H9 (cell line): ENCODE results near the gene NFX1. TPM values are rescaled to one million over a fixed set of nuclear protein-coding genes. Genes with fewer than 3 reads are reported as not detected.

Experiments
- DNase-seq: peaks from one replicate; pipeline ENCODE4 v3.0.0-alpha.2; 2017
- H2AFZ ChIP-seq: one replicate; pipeline ENCODE4 v1.6.1; 2013; ENCODE audit warnings: mild to moderate bottlenecking, low read length, control low read depth, moderate library complexity
- H2AK5ac ChIP-seq: 2 replicates; pipeline ENCODE4 v1.6.1; 2013; ENCODE audit warnings: low read length, control low read depth, mixed read lengths; ENCODE audit not compliant: insufficient read length
- H2BK120ac ChIP-seq: one replicate; pipeline ENCODE4 v1.6.1; 2013; ENCODE audit warnings: low read depth, mild to moderate bottlenecking, low read length, control low read depth, inconsistent platforms; ENCODE audit not compliant: poor library complexity, severe bottlenecking
- H2BK12ac ChIP-seq: 2 replicates; pipeline ENCODE4 v1.6.1; 2013; ENCODE audit warnings: low read length, control low read depth, mixed read lengths, low read depth; ENCODE audit not compliant: insufficient read length
- H2BK15ac ChIP-seq: 2 replicates; pipeline ENCODE4 v1.6.1; 2013; ENCODE audit warnings: low read depth, low read length, control low read depth
- H2BK20ac ChIP-seq: one replicate; pipeline ENCODE4 v1.6.1; 2013; ENCODE audit warnings: low read depth, mild to moderate bottlenecking, low read length, control low read depth, inconsistent platforms; ENCODE audit not compliant: poor library complexity, severe bottlenecking
- H2BK5ac ChIP-seq: 2 replicates; pipeline ENCODE4 v1.6.1; 2013; ENCODE audit warnings: low read length, control low read depth, mixed read lengths; ENCODE audit not compliant: insufficient read length
- H3K14ac ChIP-seq: 2 replicates; pipeline ENCODE4 v1.6.1; 2013; ENCODE audit warnings: low read length, control low read depth; ENCODE audit not compliant: insufficient read depth
- H3K18ac ChIP-seq: 2 replicates; pipeline ENCODE4 v1.6.1; 2013; ENCODE audit warnings: low read depth, mild to moderate bottlenecking, mixed read lengths, low read length, control low read depth; ENCODE audit not compliant: insufficient read length
- H3K23ac ChIP-seq: 2 replicates; pipeline ENCODE4 v1.6.1; 2013; ENCODE audit warnings: low read length, control low read depth, mixed read lengths, low read depth; ENCODE audit not compliant: insufficient read length
- H3K23me2 ChIP-seq: 2 replicates; pipeline ENCODE4 v1.6.1; 2013; ENCODE audit warnings: low read depth, mild to moderate bottlenecking, mixed read lengths, low read length, control low read depth; ENCODE audit not compliant: insufficient read length, poor library complexity, severe bottlenecking
- H3K27ac ChIP-seq: 2 replicates; pipeline ENCODE4 v1.5.1; 2013; ENCODE audit warnings: low read length, control low read depth, mixed read lengths, low read depth; ENCODE audit not compliant: insufficient read length
- H3K27me3 ChIP-seq: 2 replicates; pipeline ENCODE4 v1.6.1; 2013; ENCODE audit warnings: low read length, control low read depth, inconsistent platforms; ENCODE audit not compliant: insufficient read depth
- H3K4ac ChIP-seq: 2 replicates; pipeline ENCODE4 v1.6.1; 2013; ENCODE audit warnings: low read depth, mild to moderate bottlenecking, control low read depth, inconsistent platforms, low read length, moderate library complexity
- H3K4me1 ChIP-seq: 2 replicates; pipeline ENCODE4 v1.6.1; 2013; ENCODE audit warnings: low read length, control low read depth, inconsistent platforms; ENCODE audit not compliant: insufficient read depth
- H3K4me2 ChIP-seq: 2 replicates; pipeline ENCODE4 v1.6.1; 2013; ENCODE audit warnings: low read length, control low read depth, mixed read lengths; ENCODE audit not compliant: insufficient read length, insufficient read depth
- H3K56ac ChIP-seq: 2 replicates; pipeline ENCODE4 v1.6.1; 2013; ENCODE audit warnings: low read depth, mild to moderate bottlenecking, mixed read lengths, low read length, control low read depth; ENCODE audit not compliant: insufficient read length
- H3K79me1 ChIP-seq: 2 replicates; pipeline ENCODE4 v1.6.1; 2013; ENCODE audit warnings: low read depth, mild to moderate bottlenecking, moderate library complexity, low read length, control low read depth, inconsistent platforms; ENCODE audit not compliant: insufficient read depth, poor library complexity, severe bottlenecking
- H3K79me2 ChIP-seq: 2 replicates; pipeline ENCODE4 v1.6.1; 2013; ENCODE audit warnings: low read length, control low read depth, inconsistent platforms; ENCODE audit not compliant: insufficient read depth
- H3K9ac ChIP-seq: 2 replicates; pipeline ENCODE4 v1.6.1; 2013; ENCODE audit warnings: low read length, control low read depth, mixed read lengths; ENCODE audit not compliant: insufficient read length; ENCODE audit errors: extremely low read depth
- H3K9me3 ChIP-seq: one replicate; pipeline ENCODE4 v1.6.1; 2013; ENCODE audit warnings: low read depth, low read length, inconsistent platforms; ENCODE audit not compliant: control insufficient read depth
- H3T11ph ChIP-seq: one replicate; pipeline ENCODE4 v1.6.1; 2013; ENCODE audit warnings: mild to moderate bottlenecking, low read length, control low read depth, inconsistent platforms
- H4K20me1 ChIP-seq: one replicate; pipeline ENCODE4 v1.6.1; 2013; ENCODE audit not compliant: control insufficient read depth, insufficient read length, insufficient read depth
- H4K5ac ChIP-seq: 2 replicates; pipeline ENCODE4 v1.6.1; 2013; ENCODE audit warnings: low read depth, mild to moderate bottlenecking, mixed read lengths, low read length, control low read depth; ENCODE audit not compliant: insufficient read length
- H4K8ac ChIP-seq: replicated peaks from 2 replicates; pipeline ENCODE4 v1.6.1; 2013; ENCODE audit warnings: low read length, control low read depth, mixed read lengths, low read depth; ENCODE audit not compliant: insufficient read length
- H4K91ac ChIP-seq: 2 replicates; pipeline ENCODE4 v1.6.1; 2013; ENCODE audit warnings: low read depth, mild to moderate bottlenecking, moderate library complexity, mixed read lengths, low read length, control low read depth; ENCODE audit not compliant: insufficient read length
- H3K27ac Mint-ChIP-seq, 3 experiments: 2 replicates in 2 of 3; 3 replicates in 1 of 3; pipeline ENCODE4 v1.8.0; 2020 to 2021; ENCODE audit warnings: mixed read lengths in 3 of 3, mild to moderate bottlenecking in 1 of 3, moderate library complexity in 1 of 3
- H3K27me3 Mint-ChIP-seq: 2 replicates; pipeline ENCODE4 v1.8.0; 2021; ENCODE audit warnings: low read depth, mild to moderate bottlenecking, moderate library complexity, mixed read lengths
- H3K36me3 Mint-ChIP-seq, 3 experiments: 2 replicates in 2 of 3; 3 replicates in 1 of 3; pipeline ENCODE4 v1.8.0; 2020 to 2021; ENCODE audit warnings: low read depth in 3 of 3, mixed read lengths in 3 of 3; ENCODE audit not compliant: insufficient read depth in 1 of 3
- H3K4me1 Mint-ChIP-seq, 2 experiments: 2 replicates each; pipeline ENCODE4 v1.8.0; 2020; ENCODE audit warnings: mixed read lengths in 2 of 2
- H3K4me3 Mint-ChIP-seq, 2 experiments: 2 replicates in 1 of 2; 3 replicates in 1 of 2; pipeline ENCODE4 v1.8.0; 2020 to 2021; ENCODE audit warnings: mild to moderate bottlenecking in 2 of 2, mixed read lengths in 2 of 2, moderate library complexity in 1 of 2
- H3K9me3 Mint-ChIP-seq, 2 experiments: 2 replicates in 1 of 2; 3 replicates in 1 of 2; pipeline ENCODE4 v1.8.0; 2020; ENCODE audit warnings: mild to moderate bottlenecking in 2 of 2, mixed read lengths in 2 of 2, moderate library complexity in 1 of 2
- CTCF ChIP-seq: fragments of 200-600 bp; sonication (generic); conservative IDR thresholded peaks from 3 replicates; pipeline ENCODE4 v1.8.0; 2021; ENCODE audit warnings: antibody characterized with exemption, mild to moderate bottlenecking
- WGBS: extraction: QIAGEN DNeasy Blood & Tissue Kit; methylation state at CpG from one replicate; pipeline ENCODE4 v1.1.7; 2013; ENCODE audit warnings: missing lambda C conversion rate, low lambda C conversion rate, mixed read lengths; ENCODE audit not compliant: insufficient read length; ENCODE audit errors: extremely low coverage; 5-methylcytosine and 5-hydroxymethylcytosine counted together
- total RNA-seq: library from RNA; stranded (reverse); gene quantifications from 2 replicates; pipeline ENCODE4 v1.2.1, GENCODE V29; 2021

The NFX1 gene
- total RNA-seq, 1 experiment from 2014 or later, result 35.1 TPM

- H2BK15ac ChIP-seq, result no peak overlapping the region
- no CpG with 5 or more reads among the region's 1 CpG for WGBS
These were observed 39.8 kb upstream of the NFX1 start for GRCh38 chr9:33250458-33250995.

More at GRCh38 chr9:33250458-33250995, 39.8 kb upstream of the NFX1 start:
- H4K5ac ChIP-seq, result no peak overlapping the region
- no peak overlapping the region for H2BK12ac ChIP-seq
- H3K23ac ChIP-seq, result no peak overlapping the region
- H2BK5ac ChIP-seq, result no peak overlapping the region
- no peaks in the 10 kb centered on the region for H3K79me1 ChIP-seq
- H3K4me1 ChIP-seq, result no peaks in the 10 kb centered on the region
- no peak overlapping the region for H3K56ac ChIP-seq
- no peak overlapping the region for H3K14ac ChIP-seq
- no peak overlapping the region for H2BK120ac ChIP-seq
- H3T11ph ChIP-seq, result no peak overlapping the region
- Mint-ChIP-seq H3K4me3 (no peak overlapping the region), H3K4me1 (no peaks in the 10 kb centered on the region), H3K36me3 (peaks cover 22 to 46% (median 24%) of the 10 kb centered on the region in 3 experiments), H3K27me3 (no peaks in the 10 kb centered on the region), H3K9me3 (no peaks in the 10 kb centered on the region; a peak in 1 of 5 replicates), H3K27ac (peak overlapping the region in 1 of 3 experiments; percentile 14; a peak in 1 of 7 replicates)
- no peaks in the 10 kb centered on the region for H3K27me3 ChIP-seq
- DNase-seq, result no peak
- H4K20me1 ChIP-seq, result no peaks in the 10 kb centered on the region
- TF ChIP-seq CTCF, result no peak
- H3K4ac ChIP-seq, result no peak overlapping the region
- H4K91ac ChIP-seq, result no peak overlapping the region
- no peak overlapping the region for H2AFZ ChIP-seq
- H3K27ac ChIP-seq, result no peak overlapping the region
- no peaks in the 10 kb centered on the region for H3K9me3 ChIP-seq
- no peak overlapping the region for H2AK5ac ChIP-seq
- H3K18ac ChIP-seq, result no peak overlapping the region
- no peaks in the 10 kb centered on the region for H3K23me2 ChIP-seq
- H3K9ac ChIP-seq, result no peak overlapping the region
- H4K8ac ChIP-seq, result no peak overlapping the region
- H3K79me2 ChIP-seq, result no peaks in the 10 kb centered on the region
- no peak overlapping the region for H3K4me2 ChIP-seq
- H2BK20ac ChIP-seq, result no peak overlapping the region
